ENCODE measurements around the gene PAX3.
"Not testable (repeated sequence)": the region's sequence is repeated elsewhere in the genome, so short reads cannot be mapped to it uniquely, and the experiment has no call there.

The PAX3 gene

GRCh38 chr2:222160125-222160524 is 138.7 kb downstream of the PAX3 start:
- no peak for DNase-seq (ENCODE audit: extremely low read depth, insufficient read length)
- no peaks in the 10 kb centered on the region for H3K36me3 ChIP-seq (ENCODE audit: control insufficient read depth, insufficient read depth, low read length)
- no peaks in the 10 kb centered on the region for H3K27me3 ChIP-seq (replicated peaks; ENCODE audit: control insufficient read depth, insufficient read depth, low read length)
- no peak for TF ChIP-seq CTCF (IDR thresholded peaks at IDR 0.05; ENCODE audit: insufficient read depth, low read length, poor library complexity, severe bottlenecking)
- H3K4me3 ChIP-seq (replicated peaks; ENCODE audit: low read depth, low read length): no peak overlapping the region

- Histone ChIP-seq H3K36me3 (ENCODE audit: control insufficient read depth, insufficient read depth, low read length) (no peaks in the 10 kb centered on the region), H3K27me3 (replicated peaks; ENCODE audit: control insufficient read depth, insufficient read depth, low read length) (no peaks in the 10 kb centered on the region), H3K4me3 (replicated peaks; ENCODE audit: low read depth, low read length) (no peak overlapping the region)
- no peak for DNase-seq (ENCODE audit: extremely low read depth, insufficient read length)
- no peak for TF ChIP-seq CTCF (IDR thresholded peaks at IDR 0.05; ENCODE audit: insufficient read depth, low read length, poor library complexity, severe bottlenecking)
Measured at GRCh38 chr2:222159221-222159620, 139.6 kb downstream of the PAX3 start.

- H3K36me3 ChIP-seq (ENCODE audit: control insufficient read depth, insufficient read depth, low read length); H3K27me3 ChIP-seq (replicated peaks; ENCODE audit: control insufficient read depth, insufficient read depth, low read length); DNase-seq (ENCODE audit: extremely low read depth, insufficient read length); H3K4me3 ChIP-seq (replicated peaks; ENCODE audit: low read depth, low read length): not testable (repeated sequence)
Measured at GRCh38 chr2:222155003-222155664, 143.7 kb downstream of the PAX3 start.

All from GM06990 (cell line).